Activated naive CD4-positive, alpha-beta T cell treated with anti-CD3 and anti-CD28 coated beads, Interleukin-2, amount 50 U/mL, for 72 hours (primary cell): ENCODE results near the gene RABGAP1L. TPM values are rescaled to one million over a fixed set of nuclear protein-coding genes. Genes with fewer than 3 reads are reported as not detected.

ENCODE experiments used
- ATAC-seq, 2 donors: fragments of 150-1000 bp; cut with Tn5 transposase; 2 replicates each; pipeline ENCODE4 v1.10.0; 2021; ENCODE audit warnings: mild to moderate bottlenecking in 2 of 2, moderate library complexity in 2 of 2
- DNase-seq, 2 donors: peaks; one replicate each; pipeline ENCODE4 v3.0.0; 2021 to 2022; ENCODE audit warnings: low spot score in 2 of 2
- H3K27ac Mint-ChIP-seq, 2 donors: one replicate each; pipeline ENCODE4 v1.8.0; 2022; ENCODE audit warnings: mild to moderate bottlenecking in 2 of 2, mixed read lengths in 2 of 2
- H3K36me3 Mint-ChIP-seq, 2 donors: one replicate each; pipeline ENCODE4 v1.8.0; 2022; ENCODE audit warnings: mixed read lengths in 2 of 2
- H3K9me3 Mint-ChIP-seq, 2 donors: one replicate each; pipeline ENCODE4 v1.8.0; 2022; ENCODE audit warnings: mixed read lengths in 2 of 2
- total RNA-seq, 2 donors: library from RNA; stranded (reverse); gene quantifications; one replicate each; pipeline ENCODE4 v1.2.3, GENCODE V29; 2022

RABGAP1L gene
- total RNA-seq, 2 donors from 2014 or later, result 24.0 to 26.8 TPM

- Mint-ChIP-seq H3K27ac (no peak overlapping the region), H3K36me3 (peaks cover 0 to 33% of the 10 kb centered on the region in 2 donors), H3K9me3 (peaks cover 3% of the 10 kb centered on the region in 2 donors)
- ATAC-seq (no peak), DNase-seq (no peak)
Observed at GRCh38 chr1:174712541-174712940, 553.2 kb downstream of the RABGAP1L start.

GRCh38 chr1:174713796-174714195 is 554.5 kb downstream of the RABGAP1L start:
- peaks cover 3% of the 10 kb centered on the region in 2 donors for H3K9me3 Mint-ChIP-seq
- peaks cover 0 to 22% of the 10 kb centered on the region in 2 donors for H3K36me3 Mint-ChIP-seq
- no peak overlapping the region for H3K27ac Mint-ChIP-seq
- DNase-seq (no peak), ATAC-seq (no peak)

- Mint-ChIP-seq H3K36me3 (peaks cover 0 to 4% of the 10 kb centered on the region in 2 donors), H3K27ac (no peak overlapping the region), H3K9me3 (no peaks in the 10 kb centered on the region)
- DNase-seq (no peak), ATAC-seq (no peak)
Observed at GRCh38 chr1:174719194-174719593, 559.9 kb downstream of the RABGAP1L start.

DNA sequence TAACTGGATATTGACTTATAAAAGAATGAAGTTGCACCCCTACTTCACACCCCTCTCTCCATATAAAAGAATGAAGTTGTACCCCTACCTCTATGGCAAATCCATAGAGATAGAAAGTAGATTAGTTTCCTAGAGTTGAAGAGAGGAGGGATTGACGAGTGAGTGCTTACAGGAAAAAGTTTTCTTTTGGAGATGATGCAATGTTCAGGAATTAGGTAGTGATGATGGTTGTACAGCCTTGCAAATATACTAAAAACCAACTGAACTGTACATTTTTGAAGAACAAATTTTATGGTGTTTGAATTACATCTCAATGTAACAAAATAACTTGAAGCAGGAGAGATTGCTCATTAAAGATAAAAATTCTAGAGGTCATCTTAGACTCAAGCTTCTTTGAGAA is 561.3 kb downstream of the RABGAP1L start:
- no peak for DNase-seq
- no peaks in the 10 kb centered on the region for H3K9me3 Mint-ChIP-seq
- ATAC-seq, result no peak
- no peak overlapping the region for H3K27ac Mint-ChIP-seq
- peaks cover 0 to 4% of the 10 kb centered on the region in 2 donors for H3K36me3 Mint-ChIP-seq

GRCh38 chr1:174721246-174721645 is 561.9 kb downstream of the RABGAP1L start:
- H3K27ac Mint-ChIP-seq, result no peak overlapping the region
- DNase-seq (no peak), ATAC-seq (no peak)
- H3K9me3 Mint-ChIP-seq, result no peaks in the 10 kb centered on the region
- H3K36me3 Mint-ChIP-seq, result peaks cover 0 to 4% of the 10 kb centered on the region in 2 donors

DNA sequence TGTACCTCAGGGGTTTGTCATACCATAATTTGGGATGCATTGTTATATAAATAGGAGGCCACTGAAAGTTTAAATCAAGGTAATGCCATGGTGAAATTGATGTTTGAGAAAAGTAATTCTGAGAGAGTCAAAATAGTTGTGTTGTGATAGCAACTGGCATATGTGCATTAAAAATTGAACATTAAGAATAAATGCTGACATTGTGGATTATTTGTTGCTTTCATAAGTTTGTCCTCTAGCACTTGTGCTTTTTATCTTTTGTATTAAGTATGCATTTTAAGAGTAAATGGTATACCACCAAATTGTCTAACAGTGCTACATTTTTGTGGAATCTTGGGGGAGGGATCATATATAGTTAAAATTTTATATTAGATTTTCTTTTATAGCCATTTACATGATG is 564.5 kb downstream of the RABGAP1L start:
- no peak overlapping the region for H3K27ac Mint-ChIP-seq
- ATAC-seq (no peak), DNase-seq (no peak)
- peaks cover 0 to 4% of the 10 kb centered on the region in 2 donors for H3K36me3 Mint-ChIP-seq
- H3K9me3 Mint-ChIP-seq, result no peaks in the 10 kb centered on the region

- Mint-ChIP-seq H3K9me3 (no peaks in the 10 kb centered on the region), H3K27ac (no peak overlapping the region), H3K36me3 (peaks cover 0 to 3% of the 10 kb centered on the region in 2 donors)
- no peak for DNase-seq
- ATAC-seq, result no peak
Observed at GRCh38 chr1:174724219-174724618, 564.9 kb downstream of the RABGAP1L start.

DNA sequence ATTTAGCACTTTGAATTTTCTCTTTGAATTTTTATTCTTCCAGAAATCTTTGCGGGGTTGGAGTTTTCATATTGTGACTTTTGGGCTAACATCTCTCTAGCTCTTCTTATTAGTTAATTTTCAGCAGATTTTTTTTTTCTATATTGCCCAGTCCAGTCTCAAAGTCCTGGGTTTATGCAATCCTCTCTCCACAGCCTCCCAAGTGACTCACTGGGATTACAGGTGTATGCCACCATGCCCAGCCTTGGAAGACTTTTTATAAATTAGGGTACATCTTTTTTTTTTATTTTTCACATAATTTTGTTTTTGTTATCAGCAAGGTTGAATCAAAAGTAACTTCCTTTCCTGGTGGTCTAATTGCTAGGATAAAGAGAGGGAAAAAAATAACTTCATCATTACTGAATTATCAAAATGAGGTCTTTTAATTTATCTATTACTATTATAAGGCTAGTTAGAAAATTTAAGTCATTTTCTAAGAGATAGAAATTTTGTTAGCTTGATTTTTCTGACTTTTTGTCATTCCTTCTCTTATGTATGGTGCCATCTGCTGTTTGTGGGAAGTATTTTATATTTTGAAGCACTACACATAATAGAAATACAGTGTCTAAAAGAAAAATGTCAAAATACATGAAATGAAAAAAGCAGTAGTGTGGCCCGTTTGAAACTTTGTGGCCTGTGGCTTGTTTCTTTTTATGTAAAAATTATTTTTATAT is 567.0 kb downstream of the RABGAP1L start:
- no peak for DNase-seq
- no peak overlapping the region for H3K27ac Mint-ChIP-seq
- no peaks in the 10 kb centered on the region for H3K36me3 Mint-ChIP-seq
- no peak for ATAC-seq
- no peaks in the 10 kb centered on the region for H3K9me3 Mint-ChIP-seq

DNA sequence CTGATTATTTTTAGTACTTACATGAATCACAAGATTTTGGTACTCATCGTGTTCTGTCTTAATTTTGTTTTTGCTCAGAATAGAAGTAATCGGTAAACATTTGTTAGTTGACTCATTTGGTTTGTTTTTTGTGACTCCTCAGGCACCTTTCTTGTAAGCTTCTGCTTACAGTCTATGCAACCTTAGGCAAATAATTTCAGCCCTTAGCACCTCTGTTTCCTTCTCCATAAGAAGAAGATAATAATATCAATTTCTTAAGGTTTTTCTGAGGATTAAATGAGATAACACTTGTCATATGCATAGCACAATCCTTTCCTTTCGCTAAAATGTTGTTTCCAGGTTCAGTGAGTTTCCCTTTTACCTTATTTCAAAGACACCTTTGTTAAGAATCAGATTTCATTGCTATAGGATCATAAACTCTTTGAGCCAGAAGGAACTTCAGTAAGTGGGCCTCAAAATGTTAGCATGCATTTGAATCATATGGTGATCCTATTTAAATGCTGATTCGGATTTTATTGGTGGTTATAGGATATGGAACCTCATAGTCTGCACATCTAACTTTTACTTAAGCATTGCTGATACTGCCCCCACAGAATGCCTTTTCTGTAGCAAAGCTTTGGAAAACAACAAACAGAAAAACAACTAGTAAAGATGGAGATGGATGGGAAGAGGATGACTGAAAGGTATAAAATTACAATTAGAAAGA is 567.7 kb downstream of the RABGAP1L start:
- Mint-ChIP-seq H3K36me3 (no peaks in the 10 kb centered on the region), H3K27ac (no peak overlapping the region), H3K9me3 (no peaks in the 10 kb centered on the region)
- ATAC-seq (no peak), DNase-seq (no peak)

- DNase-seq (no peak), ATAC-seq (no peak)
- H3K27ac Mint-ChIP-seq, result no peak overlapping the region
- peaks cover 11 to 12% of the 10 kb centered on the region in 2 donors for H3K9me3 Mint-ChIP-seq
- peaks cover 6 to 15% of the 10 kb centered on the region in 2 donors for H3K36me3 Mint-ChIP-seq
Observed at GRCh38 chr1:174734270-174734669, 575.0 kb downstream of the RABGAP1L start.

DNA sequence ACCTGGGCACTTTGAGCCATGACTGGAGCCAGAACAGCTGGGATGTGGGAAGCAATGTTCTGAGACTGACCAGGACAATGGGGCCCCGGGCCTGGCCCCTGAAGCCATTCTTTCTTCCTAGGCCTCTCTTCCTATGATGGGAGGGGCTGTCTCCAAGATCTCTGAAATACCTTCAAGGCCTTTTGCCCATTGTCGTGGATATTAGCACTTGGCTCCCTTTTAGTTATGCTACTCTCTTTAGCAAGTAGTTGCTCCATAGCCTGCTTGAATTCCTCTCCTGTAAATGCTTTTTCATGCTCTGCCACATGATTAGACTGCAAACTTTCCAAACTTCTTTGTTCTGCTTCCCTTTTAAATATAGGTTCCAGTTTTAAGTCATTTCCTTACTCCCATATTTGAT is 577.5 kb downstream of the RABGAP1L start:
- no peak for ATAC-seq
- no peak overlapping the region for H3K27ac Mint-ChIP-seq
- peaks cover 11 to 12% of the 10 kb centered on the region in 2 donors for H3K9me3 Mint-ChIP-seq
- peaks cover 6 to 15% of the 10 kb centered on the region in 2 donors for H3K36me3 Mint-ChIP-seq
- no peak for DNase-seq

- Mint-ChIP-seq H3K27ac (no peak overlapping the region), H3K9me3 (peaks cover 8 to 11% of the 10 kb centered on the region in 2 donors), H3K36me3 (peaks cover 6 to 9% of the 10 kb centered on the region in 2 donors)
- DNase-seq (no peak), ATAC-seq (no peak)
Observed at GRCh38 chr1:174740249-174740968, 581.1 kb downstream of the RABGAP1L start.

DNA sequence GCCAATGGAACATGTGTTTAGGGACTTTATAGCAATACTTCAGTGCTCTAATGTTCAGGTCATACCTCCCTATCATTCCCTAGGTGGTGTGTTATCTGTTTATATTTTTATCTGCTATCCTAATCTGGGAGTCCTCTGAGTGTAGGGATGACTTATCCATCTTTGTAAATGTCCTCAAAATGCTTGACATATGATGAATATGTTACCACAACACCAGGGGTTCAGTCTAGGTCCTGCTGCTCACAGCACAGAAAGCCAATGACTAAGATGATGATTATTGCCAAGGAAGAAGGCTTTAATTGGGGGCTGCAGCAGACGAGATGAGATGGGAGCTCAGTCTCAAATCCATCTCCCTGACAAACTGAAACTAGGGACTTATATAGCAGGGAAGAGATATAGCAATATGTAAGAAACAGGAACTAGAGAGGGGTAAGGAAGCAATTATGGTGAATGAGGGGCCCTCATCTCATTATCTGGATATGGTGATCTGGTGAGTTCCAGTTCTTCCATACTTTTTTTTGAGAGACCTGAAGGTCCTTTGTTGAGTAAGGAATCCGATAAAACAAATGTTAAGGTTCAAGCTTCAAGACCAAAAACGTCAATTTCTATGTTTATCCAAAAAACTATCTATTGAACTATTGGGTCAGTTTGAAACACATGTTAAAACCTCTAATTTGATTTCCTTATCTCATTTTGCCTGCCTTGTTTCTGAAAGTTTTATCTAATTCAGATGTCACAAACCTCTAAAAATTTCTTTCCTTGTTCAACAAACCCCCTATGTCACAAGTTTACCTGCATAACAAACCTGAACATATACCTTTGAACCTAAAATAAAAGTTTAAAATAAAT is 583.7 kb downstream of the RABGAP1L start:
- H3K9me3 Mint-ChIP-seq, result no peaks in the 10 kb centered on the region
- no peak for ATAC-seq
- H3K27ac Mint-ChIP-seq, result no peak overlapping the region
- H3K36me3 Mint-ChIP-seq, result no peaks in the 10 kb centered on the region
- no peak for DNase-seq

DNA sequence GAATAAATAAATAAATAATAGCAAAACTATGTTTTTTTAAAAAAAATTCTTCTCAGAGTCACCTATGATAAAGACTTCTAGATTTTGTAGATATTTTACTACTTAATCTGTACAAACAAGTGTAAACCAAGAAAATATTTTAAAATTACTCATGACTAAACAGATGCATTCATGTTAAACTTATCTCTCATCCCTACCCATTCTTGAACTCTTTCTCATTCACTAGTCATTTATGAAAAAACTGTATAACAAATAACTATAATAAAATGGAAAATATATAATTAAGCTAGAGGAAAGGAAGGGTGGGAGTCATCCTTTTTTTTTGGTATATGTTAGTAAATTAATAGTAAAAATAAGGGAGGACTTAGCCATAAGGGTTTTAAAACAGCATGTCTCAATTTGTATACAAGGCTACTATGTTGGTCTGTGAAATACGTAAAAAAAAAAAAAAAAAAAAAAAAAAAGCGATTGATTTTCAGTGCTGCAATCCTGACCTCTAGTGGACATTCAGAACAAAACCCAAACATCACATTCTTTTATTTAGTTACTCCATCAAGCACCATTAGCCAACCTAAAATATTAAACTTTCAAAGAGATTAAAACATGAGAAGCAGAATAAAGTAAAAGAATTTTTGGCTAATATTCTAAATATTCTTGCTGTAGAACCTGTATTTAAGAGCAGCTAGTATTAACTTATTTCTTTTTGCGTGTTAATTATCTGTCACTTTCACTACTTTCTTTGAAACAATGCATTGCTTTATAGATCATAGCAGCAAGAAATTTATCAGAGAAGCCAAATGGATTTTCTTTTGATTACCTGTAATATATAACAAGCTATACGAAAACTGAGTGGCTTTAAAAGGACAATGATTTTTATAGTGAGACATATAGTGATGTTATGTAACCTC is 584.6 kb downstream of the RABGAP1L start:
- no peak for ATAC-seq

GRCh38 chr1:174744886-174745285 is 585.6 kb downstream of the RABGAP1L start:
- H3K27ac Mint-ChIP-seq, result no peak overlapping the region

More for the DNA sequence above, 584.6 kb downstream of the RABGAP1L start:
- Mint-ChIP-seq H3K27ac (no peak overlapping the region), H3K36me3 (no peaks in the 10 kb centered on the region), H3K9me3 (no peaks in the 10 kb centered on the region)
- no peak for DNase-seq

More at GRCh38 chr1:174744886-174745285, 585.6 kb downstream of the RABGAP1L start:
- Mint-ChIP-seq H3K9me3 (no peaks in the 10 kb centered on the region), H3K36me3 (no peaks in the 10 kb centered on the region)
- DNase-seq, result no peak
- ATAC-seq, result no peak
